Measurements from ENCODE around the gene KCNE5.
"Not testable (repeated sequence)": the region's sequence is repeated elsewhere in the genome, so short reads cannot be mapped to it uniquely, and the experiment has no call there.

KCNE5 gene, protein sequence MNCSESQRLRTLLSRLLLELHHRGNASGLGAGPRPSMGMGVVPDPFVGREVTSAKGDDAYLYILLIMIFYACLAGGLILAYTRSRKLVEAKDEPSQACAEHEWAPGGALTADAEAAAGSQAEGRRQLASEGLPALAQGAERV

DNA sequence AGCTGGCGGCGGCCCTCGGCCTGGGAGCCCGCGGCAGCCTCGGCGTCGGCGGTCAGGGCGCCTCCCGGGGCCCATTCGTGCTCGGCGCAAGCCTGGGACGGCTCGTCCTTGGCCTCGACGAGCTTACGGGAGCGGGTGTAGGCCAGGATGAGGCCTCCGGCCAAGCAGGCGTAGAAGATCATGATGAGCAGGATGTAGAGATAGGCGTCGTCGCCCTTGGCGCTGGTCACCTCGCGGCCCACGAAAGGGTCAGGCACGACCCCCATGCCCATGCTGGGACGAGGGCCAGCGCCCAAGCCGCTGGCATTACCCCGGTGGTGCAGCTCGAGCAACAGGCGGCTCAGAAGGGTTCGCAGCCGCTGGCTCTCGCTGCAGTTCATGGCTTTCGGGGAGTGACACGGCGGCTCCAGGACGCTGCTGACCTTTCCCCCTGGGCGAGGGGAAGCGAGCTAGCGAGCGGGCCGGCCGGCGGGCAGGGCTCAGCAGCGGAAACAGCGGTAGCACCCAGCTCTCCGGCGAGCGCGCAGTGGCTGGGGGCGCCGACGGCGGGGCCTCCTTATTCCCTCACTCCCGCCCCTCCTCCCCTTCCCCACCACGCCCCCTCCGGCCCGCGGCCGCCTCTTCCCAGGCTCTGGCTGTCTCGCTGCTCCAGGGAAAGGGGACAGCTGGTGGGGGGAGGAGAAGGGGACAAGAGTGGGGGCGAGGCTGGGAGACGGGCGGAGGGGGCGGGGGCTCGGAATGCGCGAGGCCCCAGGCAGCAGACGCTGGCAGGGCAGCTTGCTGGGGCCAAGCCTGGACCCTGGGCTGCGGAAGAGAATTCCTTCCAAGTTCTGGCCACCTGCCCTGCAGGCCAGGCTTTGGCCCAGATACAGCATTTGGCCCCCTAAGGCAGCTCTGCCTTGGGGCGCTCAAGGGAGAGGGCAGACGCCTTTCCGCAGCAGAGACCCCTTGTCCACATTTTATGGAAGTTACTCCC, at the start of gene KCNE5:
Gene KCNE5, minus strand, starts transcription at position 532 of the 976 bp plus-strand sequence. Its CDS starts 152 bp downstream, at position 380.
- peak; percentile 66 for DNase-seq (ENCODE audit: low spot score)

DNA sequence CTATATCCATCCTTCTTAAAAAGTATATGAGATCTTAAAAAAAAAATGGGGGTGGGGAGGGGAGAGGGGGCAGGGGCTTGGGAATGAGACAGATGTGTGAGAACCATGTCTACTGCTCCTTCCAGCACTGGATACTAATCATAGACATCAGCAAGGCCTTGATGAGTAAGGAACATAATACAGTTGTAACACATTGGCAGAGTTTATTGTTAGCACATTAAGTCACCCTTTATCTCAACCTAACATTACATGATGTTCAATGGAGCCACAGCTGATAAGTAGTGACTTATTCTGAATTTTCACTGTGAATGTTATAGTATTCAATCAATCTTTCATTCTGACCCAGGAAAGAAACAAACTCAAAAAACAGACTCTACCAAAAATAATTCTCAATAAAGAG, 47.3 kb upstream of the KCNE5 start:
- no peak for DNase-seq (ENCODE audit: low spot score)

DNA sequence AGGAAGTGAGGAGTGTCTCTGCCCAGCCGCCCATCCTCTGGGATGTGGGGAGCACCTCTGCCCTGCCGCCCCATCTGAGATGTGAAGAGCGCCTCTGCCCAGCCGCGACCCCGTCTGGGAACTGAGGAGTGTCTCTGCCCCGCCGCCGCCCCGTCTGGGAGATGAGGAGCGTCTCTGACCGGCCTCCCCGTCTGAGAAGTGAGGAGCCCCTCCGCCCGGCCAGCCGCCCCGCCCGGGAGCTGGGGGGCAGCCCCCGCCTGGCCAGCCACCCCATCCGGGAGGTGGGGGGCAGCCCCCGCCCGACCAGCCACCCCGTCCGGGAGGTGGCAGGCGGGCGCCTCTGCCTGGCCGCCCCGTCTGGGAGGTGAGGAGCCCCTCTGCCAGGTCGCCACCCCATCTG, 46.2 kb upstream of the KCNE5 start:
- not testable (repeated sequence) for DNase-seq (ENCODE audit: low spot score)

DNA sequence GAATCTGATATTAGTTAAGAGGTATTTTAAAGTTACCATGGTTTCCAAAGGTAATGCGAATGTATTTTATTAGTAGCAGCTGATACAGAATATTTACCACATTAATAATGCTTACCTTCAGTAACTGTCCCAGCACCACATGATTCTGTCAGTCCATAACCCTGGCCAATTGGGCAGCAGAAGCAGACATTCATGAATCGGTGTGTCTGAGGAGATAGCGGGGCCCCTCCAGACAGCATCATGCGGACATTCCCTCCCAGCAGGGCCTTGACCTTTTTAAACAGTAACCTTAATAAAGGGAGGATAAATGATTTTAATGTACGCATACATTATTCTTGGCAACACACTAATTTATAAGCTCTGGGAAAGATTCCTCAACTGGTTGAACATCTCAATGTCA, 43.0 kb upstream of the KCNE5 start:
- DNase-seq (ENCODE audit: low spot score) = no peak

DNA sequence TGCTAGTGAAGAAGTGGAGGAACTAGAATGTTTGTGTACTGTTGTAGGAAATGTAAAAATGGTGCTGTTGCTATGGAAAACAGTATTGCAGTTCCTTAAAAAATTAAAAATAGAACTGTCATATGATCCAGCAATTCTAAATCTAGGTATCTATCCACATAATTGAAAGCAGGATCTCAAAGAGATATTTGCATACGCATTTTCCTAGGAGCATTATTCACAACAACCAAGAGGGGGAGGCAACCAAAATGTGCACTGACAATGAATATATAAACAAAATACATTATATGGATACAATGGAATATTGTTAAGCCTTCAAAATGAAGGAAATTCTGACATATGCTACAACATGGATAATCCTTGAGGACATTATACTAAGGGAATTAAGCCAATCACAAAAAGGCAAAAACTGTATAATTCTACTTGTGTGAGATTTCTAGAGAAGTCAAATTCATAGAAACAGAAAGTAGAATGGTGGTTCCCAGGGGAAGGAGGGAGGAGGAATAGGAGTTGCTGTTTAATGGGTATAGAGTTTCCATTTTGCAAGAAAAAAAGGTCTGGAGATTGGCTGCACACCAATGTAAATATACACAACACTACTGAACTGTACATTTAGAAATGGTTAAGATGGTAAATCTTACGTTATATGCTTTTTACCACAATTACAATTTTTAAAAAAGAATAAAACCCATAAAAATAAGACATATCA, 35.6 kb upstream of the KCNE5 start:
- no peak for DNase-seq (ENCODE audit: low spot score)

DNA sequence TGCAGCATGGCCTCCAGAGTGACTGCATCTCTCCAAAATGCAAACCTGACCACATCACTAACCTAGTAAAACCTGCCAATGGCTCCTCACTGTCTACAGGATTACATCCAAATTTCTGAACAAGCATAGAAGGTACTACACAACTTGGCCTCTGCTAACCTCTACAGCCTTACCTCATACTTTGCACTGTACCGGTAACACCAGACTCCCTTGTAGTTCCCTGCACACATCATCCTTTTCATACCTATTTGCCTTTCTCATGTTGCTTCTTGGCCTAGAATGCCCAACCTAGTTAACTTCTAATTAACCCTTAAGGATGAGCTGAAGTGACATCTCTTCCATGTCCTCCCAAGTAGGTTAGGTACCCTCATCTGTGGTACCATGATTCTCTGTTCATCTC, 33.4 kb upstream of the KCNE5 start:
- no peak for DNase-seq (ENCODE audit: low spot score)

DNA sequence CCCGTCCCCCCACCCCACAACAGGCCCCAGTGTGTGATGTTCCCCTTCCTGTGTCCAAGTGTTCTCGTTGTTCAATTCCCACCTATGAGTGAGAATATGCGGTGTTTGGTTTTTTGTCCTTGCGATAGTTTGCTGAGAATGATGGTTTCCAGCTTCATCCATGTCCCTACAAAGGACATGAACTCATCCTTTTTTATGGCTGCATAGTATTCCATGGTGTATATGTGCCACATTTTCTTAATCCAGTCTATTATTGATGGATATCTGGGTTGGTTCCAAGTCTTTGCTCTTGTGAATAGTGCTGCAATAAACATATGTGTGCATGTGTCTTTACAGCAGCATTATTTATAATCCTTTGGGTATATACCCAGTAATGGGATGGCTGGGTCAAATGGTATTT, 32.4 kb upstream of the KCNE5 start:
- not testable (repeated sequence) for DNase-seq (ENCODE audit: low spot score)

DNA sequence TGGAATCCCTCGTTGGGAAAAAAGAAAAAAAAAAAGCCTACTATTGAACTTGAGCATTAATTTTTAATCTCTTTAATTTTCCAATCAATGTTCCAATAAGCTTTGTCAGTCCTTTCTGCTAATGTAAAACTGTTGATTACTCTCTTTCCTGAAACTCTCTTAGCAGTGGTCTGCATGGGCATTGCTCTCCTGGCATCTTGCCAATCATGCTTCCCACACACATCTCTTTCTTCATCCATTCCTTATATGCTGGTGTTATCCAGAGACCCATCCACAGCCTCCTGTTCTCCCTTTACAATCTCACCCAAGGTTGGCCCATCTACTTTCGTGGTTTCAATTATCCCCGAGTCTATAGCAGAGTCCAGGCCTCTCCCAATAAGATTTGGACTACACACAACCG, 31.8 kb upstream of the KCNE5 start:
- DNase-seq (ENCODE audit: low spot score) = no peak

DNA sequence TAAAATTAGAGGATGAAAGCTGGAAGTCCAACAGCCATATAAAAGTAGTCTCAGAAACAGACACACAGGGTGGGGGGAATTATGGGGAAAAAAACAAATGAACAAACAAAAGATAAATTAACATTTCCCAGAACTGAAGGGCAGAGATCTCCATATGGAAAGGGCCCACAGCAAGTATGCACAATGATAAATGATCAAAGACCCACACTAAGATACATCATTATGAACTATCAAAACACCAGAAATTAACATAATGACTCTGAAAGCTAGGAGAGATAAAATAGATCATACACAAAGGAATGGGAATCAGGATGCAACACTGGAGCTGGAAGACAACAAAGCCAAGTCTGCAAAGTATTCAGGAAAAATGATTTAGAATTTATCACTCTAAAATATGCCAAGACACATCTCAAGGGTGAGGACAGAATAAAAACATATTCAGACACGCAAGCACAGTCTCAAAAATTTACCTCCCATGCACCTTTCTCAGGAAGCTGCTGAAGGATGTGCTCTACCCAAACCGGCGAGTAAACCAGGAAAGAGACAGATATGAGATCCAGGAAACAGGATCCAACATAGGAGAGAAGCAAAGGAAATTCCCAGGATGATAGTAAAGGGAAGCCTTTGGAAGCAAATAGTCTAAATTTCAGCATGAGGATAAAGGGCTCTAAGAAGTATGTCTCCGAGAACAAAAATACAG, 30.7 kb upstream of the KCNE5 start:
- no peak for DNase-seq (ENCODE audit: low spot score)

DNA sequence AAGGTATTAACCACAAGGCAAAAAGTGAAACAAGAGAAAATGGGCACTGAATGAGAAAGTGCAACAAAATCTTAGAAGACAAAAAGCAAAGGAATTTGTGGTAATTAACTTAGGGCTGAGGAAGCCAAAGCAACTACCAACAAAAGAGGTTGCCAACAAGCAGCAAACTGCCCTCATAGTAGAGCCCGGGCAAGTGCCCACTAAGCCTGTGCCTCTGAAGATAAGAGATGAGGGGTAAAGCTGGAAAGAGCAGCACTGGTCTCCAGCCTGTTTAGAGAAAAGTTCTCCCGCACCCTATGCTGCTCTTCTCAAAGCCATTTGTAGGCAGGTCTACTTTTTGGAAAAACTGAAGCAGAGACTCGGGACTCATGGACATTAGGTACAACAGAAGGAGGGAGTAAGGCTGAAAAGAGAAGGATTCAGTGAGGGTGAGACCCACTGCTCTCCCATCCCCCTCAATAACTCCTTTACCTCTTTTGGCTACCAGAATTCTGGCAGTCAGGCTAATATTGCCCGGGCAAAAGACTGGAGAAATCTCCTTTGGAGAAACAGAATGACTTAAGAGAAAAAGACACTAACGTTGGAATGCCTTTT, 29.6 kb upstream of the KCNE5 start:
- no peak for DNase-seq (ENCODE audit: low spot score)

DNA sequence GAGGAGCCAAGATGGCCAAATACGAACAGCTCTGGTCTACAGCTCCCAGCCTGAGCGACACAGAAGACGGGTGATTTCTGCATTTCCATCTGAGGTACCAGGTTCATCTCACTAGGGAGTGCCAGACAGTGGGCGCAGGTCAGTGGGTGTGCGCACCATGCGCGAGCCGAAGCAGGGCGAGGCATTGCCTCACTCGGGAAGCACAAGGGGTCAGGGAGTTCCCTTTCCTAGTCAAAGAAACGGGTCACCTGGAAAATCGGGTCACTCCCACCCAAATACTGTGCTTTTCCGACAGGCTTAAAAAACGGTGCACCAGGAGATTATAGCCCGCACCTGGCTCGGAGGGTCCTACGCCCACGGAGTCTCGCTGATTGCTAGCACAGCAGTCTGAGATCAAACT, 19.7 kb upstream of the KCNE5 start:
- DNase-seq (ENCODE audit: low spot score) = not testable (repeated sequence)

DNA sequence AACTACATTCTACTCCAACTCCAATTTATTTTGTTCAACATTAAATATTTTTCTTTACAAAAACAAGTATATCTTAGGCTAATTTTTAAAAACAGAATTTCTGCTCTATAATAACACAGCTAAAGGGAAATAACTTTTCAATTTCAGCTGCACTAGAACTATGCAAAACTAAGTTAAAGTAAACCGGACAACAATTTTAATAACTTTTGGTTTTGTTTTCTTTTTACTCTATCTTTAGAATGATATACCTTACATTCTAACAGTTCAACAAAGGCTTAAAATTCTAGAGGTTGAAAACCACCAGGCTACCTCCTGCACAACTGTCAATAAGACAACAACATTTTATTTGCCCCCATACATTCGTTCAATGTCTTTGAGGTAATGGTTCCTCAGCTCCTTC, 18.7 kb upstream of the KCNE5 start:
- DNase-seq (ENCODE audit: low spot score) = no peak

DNA sequence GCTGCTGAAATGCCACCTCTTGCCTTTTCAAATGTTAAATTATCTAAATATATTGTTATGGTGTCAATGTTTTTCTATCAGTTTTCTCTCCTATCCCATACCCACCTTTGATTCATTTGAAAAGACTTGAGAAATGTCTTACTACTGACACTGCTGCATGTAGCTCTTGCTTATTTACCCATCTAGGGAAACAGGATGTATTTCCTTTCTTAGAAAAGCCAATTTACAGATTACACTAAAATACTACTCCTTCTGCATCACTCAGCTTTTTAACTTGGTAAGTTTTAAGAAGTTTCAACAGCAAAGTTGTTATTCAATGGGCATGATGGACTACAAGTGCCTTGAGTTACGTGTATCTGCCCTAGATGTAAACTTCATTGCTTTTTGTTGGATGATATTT, 13.2 kb upstream of the KCNE5 start:
- no peak for DNase-seq (ENCODE audit: low spot score)

DNA sequence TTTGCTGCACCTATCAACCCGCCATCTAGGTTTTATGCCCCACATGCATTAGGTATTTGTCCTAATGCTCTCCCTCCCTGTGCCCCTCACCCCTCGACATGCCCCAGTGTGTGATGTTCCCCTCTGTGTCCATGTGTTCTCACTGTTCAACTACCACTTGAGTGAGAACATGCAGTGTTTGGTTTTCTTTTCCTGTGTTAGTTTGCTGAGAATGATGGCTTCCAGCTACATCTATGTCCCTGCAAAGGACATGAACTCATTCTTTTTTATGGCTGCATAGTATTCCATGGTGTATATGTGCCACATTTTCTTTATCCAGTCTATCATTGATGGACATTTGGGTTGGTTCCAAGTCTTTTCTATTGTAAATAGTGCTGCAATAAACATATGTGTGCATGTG, 12.5 kb upstream of the KCNE5 start:
- DNase-seq (ENCODE audit: low spot score) = not testable (repeated sequence)

DNA sequence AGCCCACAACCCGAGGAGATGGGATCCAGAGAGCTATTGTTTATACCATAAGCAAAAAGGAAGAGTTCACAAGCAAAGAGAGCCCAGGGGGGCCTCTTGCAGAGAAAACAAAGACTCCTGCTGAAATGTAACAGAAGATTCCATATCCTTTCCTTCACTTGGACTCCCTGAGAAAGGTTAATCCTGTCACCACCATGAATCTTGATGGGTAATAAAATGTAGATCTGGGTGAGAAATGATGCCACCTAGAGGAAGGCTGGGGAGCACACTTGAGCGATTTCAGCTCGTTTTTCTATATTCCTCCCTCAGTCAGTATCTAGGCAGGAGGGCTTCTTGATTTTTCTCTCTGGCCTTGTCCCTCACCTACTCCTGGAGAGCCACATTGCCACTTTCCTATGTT, 10.2 kb upstream of the KCNE5 start:
- DNase-seq (ENCODE audit: low spot score) = no peak

DNA sequence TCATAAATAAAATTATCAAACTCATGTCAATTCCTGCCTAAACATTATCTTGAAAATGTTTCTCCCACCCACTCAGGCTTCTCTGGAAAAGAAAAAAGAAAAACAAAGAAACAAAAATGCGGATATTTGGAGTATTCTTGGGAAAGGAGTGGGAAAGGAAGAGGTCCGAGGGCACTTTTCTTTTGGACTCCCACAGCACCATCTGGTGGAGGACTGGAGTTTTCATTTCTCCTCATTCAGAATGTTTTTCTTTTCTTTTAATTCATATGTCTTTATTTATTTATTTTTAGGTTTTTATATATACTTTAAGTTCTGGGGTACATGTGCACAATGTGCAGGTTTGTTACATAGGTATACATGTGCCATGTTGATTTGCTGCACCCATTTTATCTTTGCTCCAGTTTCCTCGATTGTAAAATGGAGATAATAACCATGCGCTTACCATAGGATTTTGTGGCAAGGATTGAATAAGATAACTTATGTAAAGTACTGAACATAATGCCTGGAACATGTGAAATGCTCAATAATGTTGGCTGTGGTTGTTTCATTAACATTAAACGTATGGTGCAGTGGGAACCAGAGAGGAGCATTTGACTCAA, 8.0 kb upstream of the KCNE5 start:
- no peak for DNase-seq (ENCODE audit: low spot score)

DNA sequence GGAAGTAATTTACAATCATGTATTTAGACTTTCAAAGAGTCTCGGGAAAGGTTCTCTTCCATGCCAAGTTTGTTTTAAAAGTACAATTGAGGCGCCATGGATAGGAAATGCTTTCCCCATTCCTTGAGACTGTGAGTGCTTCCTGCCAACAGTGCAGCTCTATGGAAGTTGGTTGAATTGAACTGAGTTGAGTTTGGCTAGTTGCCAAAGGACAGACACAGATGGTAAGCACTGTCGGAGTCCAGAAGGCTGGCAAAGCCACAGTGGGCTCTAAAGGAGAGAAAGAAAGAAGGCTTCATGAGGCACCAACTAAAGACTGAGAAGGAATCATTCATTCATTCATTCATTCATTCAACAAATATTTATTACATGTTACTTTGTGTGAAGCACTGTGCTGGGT, 4.3 kb upstream of the KCNE5 start:
- no peak for DNase-seq (ENCODE audit: low spot score)

DNA sequence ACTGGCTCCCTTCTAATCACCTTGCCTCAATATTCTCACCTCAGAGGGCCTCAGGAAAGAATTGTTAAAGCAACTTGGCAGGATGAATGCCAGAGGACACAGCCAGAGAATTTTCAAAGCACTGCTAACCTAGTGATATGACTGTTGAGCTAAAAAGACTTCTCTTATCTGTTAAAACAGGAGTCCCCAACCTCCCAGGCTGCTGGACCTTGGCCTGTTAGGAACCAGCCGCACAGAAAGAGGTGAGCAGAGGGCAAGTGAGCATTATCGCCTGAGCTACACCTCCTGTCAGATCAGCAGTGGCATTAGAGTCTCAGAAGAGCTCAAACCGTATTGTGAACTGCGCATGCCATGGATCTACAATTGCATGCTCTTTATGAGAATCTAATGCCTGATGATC, 1.7 kb upstream of the KCNE5 start:
- no peak for DNase-seq (ENCODE audit: low spot score)

DNA sequence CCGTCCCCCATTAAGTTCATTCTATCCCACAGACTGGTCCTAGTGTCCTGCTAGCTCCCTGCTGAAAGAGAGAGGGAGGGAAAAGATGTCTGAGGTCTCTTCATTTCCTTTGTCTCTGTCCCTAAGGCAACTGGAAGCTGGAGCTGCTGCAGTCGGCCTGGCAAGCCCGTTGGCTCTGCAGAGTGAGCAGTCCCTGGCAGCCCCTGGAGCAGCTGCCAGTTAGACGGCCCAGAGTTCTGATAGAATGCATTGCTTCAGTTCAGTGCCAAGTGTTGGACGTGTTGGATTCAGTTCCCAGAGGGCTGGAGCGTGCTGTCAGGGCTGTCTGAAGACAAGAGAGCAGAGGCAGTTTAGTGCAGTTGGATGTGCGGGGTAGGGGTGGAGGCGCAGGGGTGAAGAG, 975 bp downstream of the KCNE5 start:
- no peak for DNase-seq (ENCODE audit: low spot score)

DNA sequence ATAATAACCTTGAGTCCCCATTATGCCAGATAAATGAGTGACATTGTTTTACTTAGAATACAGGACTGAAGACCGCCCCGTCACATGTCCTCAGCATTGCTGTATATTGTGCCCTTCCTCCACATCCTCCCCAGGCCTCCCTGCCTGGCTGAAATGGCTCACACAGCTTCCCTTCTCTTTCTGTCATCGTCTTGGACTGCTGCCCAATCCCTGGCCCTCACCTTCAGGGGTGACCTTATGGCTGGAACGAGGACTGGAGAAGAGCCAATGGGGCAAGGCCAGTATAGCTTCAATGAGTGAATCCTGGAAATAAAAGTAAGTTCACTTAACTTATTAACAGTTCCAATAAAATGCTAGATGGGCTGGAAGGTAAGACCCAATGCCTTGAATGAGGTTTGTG, 2.7 kb downstream of the KCNE5 start:
- DNase-seq (ENCODE audit: low spot score) = no peak

DNA sequence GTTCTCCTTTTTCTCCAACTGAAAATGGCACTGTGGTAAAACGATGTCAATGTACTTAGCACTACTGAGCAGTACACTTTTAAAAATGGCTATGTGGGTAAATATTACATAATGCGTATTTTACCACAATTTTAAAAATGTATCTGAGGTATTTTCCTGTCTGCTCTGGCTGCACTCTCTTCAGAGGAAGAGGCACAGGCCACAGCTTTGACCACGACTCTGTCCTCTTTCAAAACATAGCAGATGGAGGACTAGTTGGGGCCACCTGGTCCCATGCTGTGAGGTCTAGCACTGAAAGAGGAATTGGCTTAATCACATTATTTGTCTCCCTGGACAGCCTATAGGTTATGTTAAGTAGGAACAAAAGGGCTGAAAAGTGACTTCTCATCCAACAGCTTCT, 5.2 kb downstream of the KCNE5 start:
- no peak for DNase-seq (ENCODE audit: low spot score)

DNA sequence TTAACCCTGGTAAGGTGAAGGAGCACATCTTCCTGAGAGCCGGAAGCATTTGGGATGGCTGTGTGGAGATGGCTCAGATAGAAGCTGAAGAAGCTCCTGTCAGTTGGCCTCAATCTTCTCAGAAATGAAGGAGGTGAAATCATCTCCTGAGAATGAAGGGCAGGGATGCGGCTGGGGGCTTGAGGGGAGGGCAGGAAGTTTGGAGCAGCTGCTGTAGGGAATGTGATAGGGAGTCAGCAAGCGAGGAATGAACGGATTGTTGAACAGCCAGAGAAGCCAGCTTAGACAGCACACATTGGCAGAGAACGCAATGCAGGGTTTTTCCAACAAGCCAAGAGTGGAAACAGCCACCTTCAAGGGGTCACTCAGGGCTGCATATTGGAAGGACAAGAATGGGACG, 10.0 kb downstream of the KCNE5 start:
- no peak for DNase-seq (ENCODE audit: low spot score)

All from left forelimb (tissue), 1 donor.